Measurements from ENCODE around the gene SLC17A9.

- TF ChIP-seq SIRT6 (IDR thresholded peaks at IDR 0.05; ENCODE audit: low read length) (no peak), TAF1 (IDR thresholded peaks at IDR 0.05; ENCODE audit: low read depth, low read length) (no peak), POLR2AphosphoS5 (IDR thresholded peaks at IDR 0.05; ENCODE audit: low read depth, low read length) (no peak), CTCF (IDR thresholded peaks at IDR 0.05; ENCODE audit: control extremely low read depth in 1 of 3, insufficient read depth in 1 of 3, low read depth in 1 of 3, low read length in 3 of 3) (no peak), EGR1 (IDR thresholded peaks at IDR 0.05; ENCODE audit: borderline replicate concordance, low read depth, low read length) (no peak), JUN (IDR thresholded peaks at IDR 0.05; ENCODE audit: low read depth, low read length) (no peak), CBX8 (IDR thresholded peaks at IDR 0.05; ENCODE audit: borderline replicate concordance, low read depth, low read length) (no peak), RBBP5 (IDR thresholded peaks at IDR 0.05; ENCODE audit: borderline replicate concordance, low read depth, low read length) (no peak)
Observed at GRCh38 chr20:62969179-62969760, 16.8 kb downstream of the SLC17A9 start.

Measured in H1 (cell line).